Activated naive CD4-positive, alpha-beta T cell treated with anti-CD3 and anti-CD28 coated beads for 36 hours (primary cell): ENCODE data around the gene MROH2A. TPM values are rescaled to one million over a fixed set of nuclear protein-coding genes. Genes with fewer than 3 reads are reported as not detected.

Experiments used
- CTCF ChIA-PET: fragments of 350-600 bp; sonication (Branson Sonifier 250); formaldehyde crosslinking; loops from one replicate; lab custom pipeline; 2021; ENCODE audit warnings: antibody characterized with exemption; lab: Charles Lee
- DNase-seq: peaks from one replicate; pipeline ENCODE4 v3.0.0-alpha.2; 2020
- H3K27ac Mint-ChIP-seq: one replicate; pipeline ENCODE4 v1.8.0; 2021; ENCODE audit warnings: mild to moderate bottlenecking, mixed read lengths
- H3K27me3 Mint-ChIP-seq: one replicate; pipeline ENCODE4 v1.8.0; 2021; ENCODE audit warnings: low read depth, mixed read lengths
- H3K36me3 Mint-ChIP-seq: one replicate; pipeline ENCODE4 v1.8.0; 2021; ENCODE audit warnings: low read depth, mixed read lengths
- H3K4me1 Mint-ChIP-seq: one replicate; pipeline ENCODE4 v1.8.0; 2021; ENCODE audit warnings: low read depth, mixed read lengths
- H3K4me3 Mint-ChIP-seq: one replicate; pipeline ENCODE4 v1.8.0; 2021; ENCODE audit warnings: mild to moderate bottlenecking, moderate library complexity, mixed read lengths
- H3K9me3 Mint-ChIP-seq: one replicate; pipeline ENCODE4 v1.8.0; 2021; ENCODE audit warnings: mixed read lengths
- intact Hi-C: fragments of 100-400 bp; cut with micrococcal nuclease; formaldehyde crosslinking; loops from one replicate; pipeline ENCODE4 v1.15.1; 2023
- total RNA-seq, 2 experiments: library from RNA; stranded (reverse); gene quantifications; one replicate each; pipeline ENCODE4 v1.2.3, GENCODE V29; 2021

The MROH2A gene
- total RNA-seq, 2 experiments from 2014 or later: not detected

DNA sequence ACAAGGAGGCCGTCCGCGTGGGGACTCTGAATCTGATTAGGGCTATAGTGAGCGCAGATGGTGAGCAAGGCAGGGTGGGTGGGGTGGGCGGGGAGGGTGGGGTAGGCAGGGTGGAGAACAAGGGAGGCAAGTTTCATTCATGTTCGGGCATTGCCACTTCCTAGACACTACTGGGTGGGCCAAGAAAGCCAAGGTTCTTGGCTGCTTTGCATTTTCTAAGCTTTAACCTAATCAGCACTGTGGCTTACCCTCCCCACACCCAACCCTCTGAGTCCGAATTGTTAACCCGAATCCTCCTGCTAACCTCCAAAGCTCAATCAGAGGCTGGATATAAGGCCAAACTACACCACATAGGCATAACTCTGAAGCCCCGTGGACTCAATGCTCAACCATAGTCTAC lies 18.1 kb downstream of the MROH2A start:
- Mint-ChIP-seq H3K27me3 (no peaks in the 10 kb centered on the region), H3K4me1 (no peaks in the 10 kb centered on the region), H3K27ac (no peak overlapping the region), H3K9me3 (no peaks in the 10 kb centered on the region), H3K4me3 (no peak overlapping the region), H3K36me3 (no peaks in the 10 kb centered on the region)
- DNase-seq: no peak
- CTCF ChIA-PET: no interaction called here
- intact Hi-C loops: no loop called here

DNA sequence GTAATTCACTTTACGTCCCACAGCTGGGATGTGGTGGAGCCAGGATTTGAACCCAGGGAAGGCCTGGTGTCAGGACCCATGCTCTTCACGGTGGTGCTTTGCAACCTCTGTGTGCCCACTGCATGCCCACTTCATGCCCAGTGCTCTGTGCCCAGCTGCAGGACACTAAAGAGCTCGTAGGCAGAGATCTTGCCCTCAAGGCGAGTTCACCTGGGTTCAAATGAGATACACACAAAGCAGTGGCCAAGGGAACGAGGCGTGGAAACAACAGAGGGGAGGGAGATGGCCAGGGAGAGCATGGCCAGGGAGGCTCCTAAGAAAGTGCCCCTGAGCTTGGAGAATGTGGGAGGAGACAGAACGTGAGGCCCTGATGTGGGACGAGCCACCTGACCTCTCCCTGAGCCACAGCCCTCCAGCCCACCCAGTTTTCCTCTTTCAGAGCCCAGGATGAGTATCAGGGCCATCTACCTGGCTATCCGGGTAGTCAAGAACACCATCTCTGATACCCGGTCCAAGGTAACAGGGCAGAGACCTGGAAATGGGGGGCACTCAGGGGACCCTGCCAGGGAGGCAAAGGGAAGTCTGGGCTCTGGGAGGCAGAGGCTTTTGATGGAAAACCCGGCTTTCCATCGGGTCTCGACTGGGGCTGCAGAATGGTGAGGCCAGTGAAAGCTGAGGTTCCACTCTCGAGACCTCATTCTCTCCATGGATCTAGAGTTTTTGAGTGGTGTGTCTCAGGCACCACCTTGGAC lies 20.4 kb downstream of the MROH2A start:
- Mint-ChIP-seq H3K9me3 (no peaks in the 10 kb centered on the region), H3K4me1 (no peaks in the 10 kb centered on the region), H3K27ac (no peak overlapping the region), H3K4me3 (no peak overlapping the region), H3K36me3 (no peaks in the 10 kb centered on the region), H3K27me3 (peaks cover 3% of the 10 kb centered on the region)
- intact Hi-C loops: no loop called here
- DNase-seq: no peak
- CTCF ChIA-PET: no interaction called here

DNA sequence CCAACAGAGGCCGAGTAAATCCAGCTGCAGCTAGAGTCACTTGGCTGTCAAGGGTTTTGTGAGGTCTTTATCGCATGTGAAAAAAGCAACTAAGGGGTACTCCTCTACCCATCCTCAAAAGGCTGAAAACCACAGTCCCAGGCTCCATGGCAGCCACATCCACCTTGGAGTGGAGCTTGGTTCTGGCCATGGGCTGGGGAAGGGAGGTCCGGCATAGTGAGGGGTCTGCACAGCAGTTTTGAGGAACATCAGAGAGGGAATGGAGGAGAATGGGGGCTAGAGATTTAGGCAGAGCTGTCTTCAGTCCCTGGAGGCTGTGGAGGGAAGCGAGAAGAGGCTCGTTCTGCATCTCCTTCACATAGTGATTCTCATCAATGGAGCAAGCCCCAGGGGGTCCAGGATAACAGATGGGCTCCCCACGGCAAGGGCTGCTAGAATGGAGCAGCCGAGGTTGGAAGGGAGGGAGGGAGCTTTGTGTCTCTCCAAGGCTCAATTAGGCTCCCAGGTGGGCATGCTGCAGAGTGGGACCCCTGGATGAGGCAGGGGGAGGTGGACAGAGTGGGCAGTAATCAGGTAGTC lies 21.0 kb downstream of the MROH2A start:
- intact Hi-C loops: no loop called here
- Mint-ChIP-seq H3K9me3 (no peaks in the 10 kb centered on the region), H3K4me3 (no peak overlapping the region), H3K27me3 (peaks cover 3% of the 10 kb centered on the region), H3K4me1 (no peaks in the 10 kb centered on the region), H3K36me3 (no peaks in the 10 kb centered on the region), H3K27ac (no peak overlapping the region)
- CTCF ChIA-PET: no interaction called here
- no peak for DNase-seq

DNA sequence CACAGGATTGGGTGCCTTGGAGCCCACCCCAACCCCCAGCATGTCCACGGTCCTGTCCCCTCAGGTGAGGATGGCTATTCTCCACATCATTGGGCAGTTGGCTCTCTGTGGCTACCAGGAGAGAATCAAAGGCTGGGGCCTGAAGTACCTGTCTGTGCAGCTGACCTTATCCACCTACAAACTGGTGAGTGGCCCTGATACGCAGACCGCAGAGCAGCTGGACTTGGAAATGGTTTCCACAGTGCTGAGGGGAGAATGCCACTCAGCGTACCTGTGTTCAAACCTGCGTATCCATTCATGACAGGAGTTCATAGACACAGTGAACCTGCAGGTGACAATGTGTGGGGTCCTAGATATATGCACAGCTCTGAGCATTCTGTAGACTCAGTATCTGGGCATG lies 21.6 kb downstream of the MROH2A start:
- H3K9me3 Mint-ChIP-seq: no peaks in the 10 kb centered on the region
- H3K4me3 Mint-ChIP-seq: no peak overlapping the region
- no peaks in the 10 kb centered on the region for H3K36me3 Mint-ChIP-seq
- CTCF ChIA-PET: no interaction called here
- no peaks in the 10 kb centered on the region for H3K4me1 Mint-ChIP-seq
- intact Hi-C loops: no loop called here
- peaks cover 3% of the 10 kb centered on the region for H3K27me3 Mint-ChIP-seq
- no peak for DNase-seq
- H3K27ac Mint-ChIP-seq: no peak overlapping the region

DNA sequence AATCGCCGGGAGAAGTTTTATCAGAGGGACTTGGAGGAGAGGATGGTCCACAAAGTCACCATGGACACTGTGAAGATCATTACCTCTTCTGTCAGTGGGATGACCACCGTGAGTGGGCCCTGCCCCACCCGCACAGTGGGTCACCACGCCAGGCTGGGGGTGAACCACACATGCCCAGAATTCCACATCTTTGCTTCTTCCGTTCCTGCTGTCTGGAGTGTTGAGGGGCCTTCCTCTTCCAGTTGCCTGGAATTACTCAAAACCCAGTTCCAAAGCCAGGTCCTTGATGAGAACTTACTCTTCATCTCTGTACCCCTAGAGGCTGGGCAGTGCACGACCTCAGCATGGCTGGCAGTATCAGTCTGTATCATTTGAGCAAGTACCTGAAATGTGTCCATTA lies 22.1 kb downstream of the MROH2A start:
- H3K27ac Mint-ChIP-seq: no peak overlapping the region
- H3K36me3 Mint-ChIP-seq: no peaks in the 10 kb centered on the region
- no peak for DNase-seq
- no peaks in the 10 kb centered on the region for H3K9me3 Mint-ChIP-seq
- CTCF ChIA-PET: no interaction called here
- H3K27me3 Mint-ChIP-seq: peaks cover 3% of the 10 kb centered on the region
- no peaks in the 10 kb centered on the region for H3K4me1 Mint-ChIP-seq
- H3K4me3 Mint-ChIP-seq: no peak overlapping the region
- intact Hi-C loops: no loop called here

DNA sequence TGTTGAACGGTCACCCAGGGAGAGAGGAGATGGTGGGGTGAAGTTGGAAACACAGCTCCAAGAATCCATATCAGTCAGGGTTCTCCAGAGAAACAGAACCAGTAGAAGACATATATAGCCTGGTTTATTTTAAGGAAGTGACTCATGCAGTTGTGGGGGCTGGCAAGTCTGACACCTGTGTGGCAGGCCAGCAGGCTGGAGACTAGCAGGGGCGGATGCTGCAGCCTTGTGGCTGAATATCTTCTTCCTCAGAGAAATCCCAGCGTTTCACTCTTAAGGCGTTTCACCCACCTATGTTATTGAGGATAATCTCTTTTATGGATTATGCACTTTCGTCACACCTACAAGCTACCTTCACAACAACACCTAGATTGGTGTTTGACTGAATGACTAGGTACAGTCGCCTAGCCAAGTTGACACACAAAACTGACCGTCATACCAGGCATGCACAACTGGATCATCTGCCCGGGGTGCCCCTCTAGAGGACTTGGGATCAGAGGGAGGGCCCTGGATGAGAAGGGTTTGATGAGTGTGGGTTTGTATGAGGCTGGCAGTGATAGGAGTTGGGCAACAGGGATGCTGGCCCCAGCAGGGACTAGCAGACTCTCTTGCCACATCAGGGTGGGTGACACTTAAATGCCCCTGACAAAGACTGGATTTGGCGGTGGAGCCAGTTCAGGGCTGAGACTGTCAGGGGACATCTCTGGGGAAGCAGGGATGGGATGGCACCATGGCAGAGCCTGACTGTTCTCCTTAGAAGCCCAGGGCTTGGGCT lies 23.4 kb downstream of the MROH2A start:
- peaks cover 3% of the 10 kb centered on the region for H3K27me3 Mint-ChIP-seq
- no peaks in the 10 kb centered on the region for H3K4me1 Mint-ChIP-seq
- H3K9me3 Mint-ChIP-seq: no peaks in the 10 kb centered on the region
- no peak overlapping the region for H3K4me3 Mint-ChIP-seq
- no peak overlapping the region for H3K27ac Mint-ChIP-seq
- DNase-seq: peak; percentile 39
- intact Hi-C loops: no loop called here
- H3K36me3 Mint-ChIP-seq: no peaks in the 10 kb centered on the region
- CTCF ChIA-PET: no interaction called here

DNA sequence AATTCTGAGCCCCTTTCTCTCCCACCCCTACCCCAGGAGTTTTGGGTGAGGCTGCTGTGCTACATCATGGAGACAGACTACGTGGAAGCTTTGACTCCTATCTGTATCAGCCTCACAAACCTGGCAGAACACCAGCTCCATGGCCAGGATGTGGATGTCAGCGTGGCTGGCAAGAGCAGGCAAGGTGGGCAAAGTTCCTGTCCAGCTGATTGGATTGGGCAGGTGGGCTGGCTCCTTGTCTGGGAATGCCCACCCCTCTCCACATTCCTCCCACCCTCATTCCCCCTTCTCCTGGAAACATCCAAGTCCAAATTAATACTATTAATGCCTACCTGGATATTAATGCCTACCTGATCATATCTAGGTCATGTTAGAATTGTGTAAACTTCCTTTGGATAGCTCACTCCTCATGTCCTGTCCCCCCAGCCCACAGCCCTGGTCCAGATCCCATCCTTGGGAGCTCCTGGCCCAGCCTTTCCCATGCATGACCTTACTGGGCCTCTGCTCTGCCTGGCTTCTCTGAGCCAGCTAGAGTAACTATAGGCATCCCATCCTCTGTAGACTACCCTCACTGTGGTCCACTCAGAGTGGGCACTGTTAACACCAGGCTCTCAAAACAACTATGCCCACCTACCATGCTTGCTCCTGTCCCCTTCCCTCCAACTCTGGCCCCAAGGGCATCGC lies 24.1 kb downstream of the MROH2A start:
- CTCF ChIA-PET: no interaction called here
- intact Hi-C loops: no loop called here
- Mint-ChIP-seq H3K36me3 (no peaks in the 10 kb centered on the region), H3K27ac (no peak overlapping the region), H3K9me3 (no peaks in the 10 kb centered on the region), H3K4me3 (no peak overlapping the region), H3K27me3 (peaks cover 3% of the 10 kb centered on the region), H3K4me1 (no peaks in the 10 kb centered on the region)
- no peak for DNase-seq

DNA sequence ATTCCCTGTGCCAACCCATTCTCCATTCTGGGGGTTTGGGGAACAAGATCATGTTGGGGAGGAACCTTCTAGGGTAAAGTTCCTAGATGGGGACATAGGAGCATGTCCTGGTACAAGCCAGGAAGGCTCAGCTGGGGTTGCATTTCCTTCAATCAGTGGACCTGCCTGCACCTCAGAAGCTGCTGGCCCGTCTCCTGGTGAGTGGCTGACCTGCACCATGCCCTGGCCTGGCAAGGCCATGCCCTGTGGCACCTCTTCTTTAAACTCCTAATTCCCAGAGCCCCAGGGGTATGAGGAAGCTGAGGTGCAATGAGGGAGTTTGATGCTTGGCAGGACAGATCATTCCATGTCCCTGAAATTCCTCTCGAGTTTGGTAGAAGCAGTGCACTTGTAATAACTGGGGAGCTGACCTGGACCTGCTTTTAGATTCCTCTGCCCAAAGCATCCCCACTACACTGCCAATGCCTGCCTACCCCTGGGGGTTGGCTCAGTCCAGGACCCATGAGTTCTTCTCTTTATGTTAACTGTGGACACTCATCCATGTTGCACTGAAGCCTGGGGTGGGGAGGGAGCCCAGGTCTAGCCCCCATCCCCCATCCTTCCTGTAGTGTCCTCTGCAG lies 25.3 kb downstream of the MROH2A start:
- H3K9me3 Mint-ChIP-seq: no peaks in the 10 kb centered on the region
- DNase-seq: no peak
- H3K27me3 Mint-ChIP-seq: peaks cover 3% of the 10 kb centered on the region
- CTCF ChIA-PET: interaction anchor here (1.0 kb wide), 1 partner anchor 21 kb away, joined by 3 read pairs; no protein-coding TSS in a partner anchor
- no peak overlapping the region for H3K4me3 Mint-ChIP-seq
- H3K27ac Mint-ChIP-seq: no peak overlapping the region
- H3K4me1 Mint-ChIP-seq: no peaks in the 10 kb centered on the region
- H3K36me3 Mint-ChIP-seq: no peaks in the 10 kb centered on the region
- intact Hi-C loops: no loop called here

DNA sequence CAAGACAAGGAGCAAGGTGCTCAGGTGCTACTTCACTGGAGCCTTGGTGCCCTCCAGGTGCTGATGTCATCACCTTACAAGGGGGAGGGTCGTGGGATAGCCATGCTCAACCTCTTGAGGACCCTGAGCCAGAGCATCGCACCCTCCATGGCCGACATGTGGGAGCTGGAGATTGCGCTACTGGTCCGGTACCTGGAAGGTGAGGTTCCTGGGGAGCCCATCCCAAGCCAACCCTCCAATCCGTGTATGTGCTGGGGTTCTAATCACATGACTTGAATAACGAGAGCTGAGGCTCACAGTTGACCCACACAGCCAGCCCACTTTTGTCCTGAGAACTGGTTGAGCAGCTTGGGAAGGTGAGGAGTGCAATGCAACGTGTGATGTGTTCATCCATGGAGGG lies 25.9 kb downstream of the MROH2A start:
- intact Hi-C loops: no loop called here
- Mint-ChIP-seq H3K4me3 (no peak overlapping the region), H3K27me3 (peaks cover 3% of the 10 kb centered on the region), H3K9me3 (no peaks in the 10 kb centered on the region), H3K36me3 (no peaks in the 10 kb centered on the region), H3K4me1 (no peaks in the 10 kb centered on the region), H3K27ac (no peak overlapping the region)
- DNase-seq: no peak
- CTCF ChIA-PET: interaction anchor here (1.0 kb wide), 1 partner anchor 21 kb away, joined by 3 read pairs; no protein-coding TSS in a partner anchor

DNA sequence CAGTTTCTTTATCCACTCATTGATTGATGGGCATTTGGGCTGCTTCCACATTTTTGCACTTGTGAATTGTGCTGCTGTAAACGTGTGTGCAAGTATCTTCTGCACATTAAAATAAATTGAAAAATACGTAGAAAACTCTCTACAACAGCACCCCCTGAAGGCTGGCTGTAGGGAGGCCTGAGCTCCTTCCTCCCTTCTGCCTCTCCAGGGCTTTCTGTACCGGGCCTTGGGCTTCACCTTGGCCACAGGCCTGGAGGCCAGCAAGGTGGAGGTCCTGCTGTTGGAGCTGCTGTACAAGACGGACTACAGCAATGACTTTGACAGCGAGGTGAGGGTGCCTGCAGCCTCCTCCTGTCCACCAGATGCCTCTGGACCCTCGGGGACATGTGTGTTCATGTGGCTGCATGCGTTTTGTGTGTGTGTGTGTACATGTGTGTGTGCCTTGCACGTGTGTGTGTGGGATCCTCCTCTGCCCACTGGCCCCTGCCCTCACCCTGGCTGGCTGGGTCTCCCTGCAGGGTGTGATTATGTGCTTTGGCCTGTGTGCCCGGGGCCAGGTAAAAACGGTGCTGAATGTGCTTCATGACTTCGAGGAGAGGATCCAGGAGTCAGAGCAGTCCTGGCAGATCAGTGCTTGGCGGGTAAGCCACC lies 29.2 kb downstream of the MROH2A start:
- intact Hi-C loops: no loop called here
- peaks cover 2% of the 10 kb centered on the region for H3K27me3 Mint-ChIP-seq
- no peak overlapping the region for H3K27ac Mint-ChIP-seq
- CTCF ChIA-PET: no interaction called here
- no peak for DNase-seq
- no peaks in the 10 kb centered on the region for H3K4me1 Mint-ChIP-seq
- no peak overlapping the region for H3K4me3 Mint-ChIP-seq
- H3K36me3 Mint-ChIP-seq: no peaks in the 10 kb centered on the region
- no peaks in the 10 kb centered on the region for H3K9me3 Mint-ChIP-seq

DNA sequence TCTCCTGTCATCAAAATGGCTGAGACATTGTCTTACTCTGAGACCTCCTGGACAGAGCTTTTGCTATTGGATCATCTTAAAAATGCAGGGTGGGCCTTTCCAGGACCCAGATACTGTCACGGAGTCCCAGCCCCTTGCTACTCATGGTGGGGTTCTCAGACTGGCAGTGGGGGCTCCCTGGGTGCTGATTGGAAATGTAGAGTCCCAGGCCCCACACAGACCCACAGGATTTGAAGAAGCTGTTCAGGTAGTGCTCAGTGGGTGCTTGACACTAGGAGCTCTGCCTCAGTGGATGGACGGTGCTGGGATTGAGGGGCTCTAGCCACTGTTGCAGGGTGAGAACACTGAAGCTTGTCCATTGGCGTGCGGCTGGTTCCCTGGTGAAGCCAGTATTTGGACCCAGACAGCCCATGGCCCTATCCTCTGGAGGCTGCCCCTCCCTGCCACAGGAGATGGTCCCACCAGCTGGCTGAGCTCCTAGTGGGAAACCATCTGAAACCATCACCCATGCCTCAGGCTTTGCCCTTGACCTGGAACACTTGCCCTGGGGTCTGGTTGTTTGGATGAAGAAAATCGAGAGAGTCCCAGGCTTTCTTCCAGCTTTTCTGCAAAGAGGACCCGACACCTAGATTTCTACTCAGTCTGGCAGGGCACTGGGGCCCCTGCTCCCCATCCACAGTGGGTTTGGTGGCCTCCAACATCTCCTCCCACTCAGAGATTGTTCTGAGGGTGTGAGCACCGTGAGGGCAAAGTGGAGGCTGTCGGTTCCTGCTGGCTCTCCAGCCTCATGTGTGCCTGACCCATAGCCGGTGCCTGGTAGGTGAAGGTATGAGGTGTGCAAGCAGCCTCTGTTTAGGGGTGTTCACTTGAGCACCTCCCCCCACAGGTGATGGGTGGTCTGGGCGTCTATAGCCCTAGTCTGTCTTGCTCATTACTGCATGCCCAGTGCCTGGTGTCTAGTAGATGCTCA lies 30.1 kb downstream of the MROH2A start:
- CTCF ChIA-PET: no interaction called here
- Mint-ChIP-seq H3K27ac (no peak overlapping the region), H3K36me3 (no peaks in the 10 kb centered on the region), H3K4me3 (no peak overlapping the region), H3K9me3 (no peaks in the 10 kb centered on the region), H3K4me1 (no peaks in the 10 kb centered on the region), H3K27me3 (no peaks in the 10 kb centered on the region)
- DNase-seq: no peak
- intact Hi-C loops: no loop called here
